ENCODE data around the gene PROS1.
"Not testable (repeated sequence)": the region's sequence is repeated elsewhere in the genome, so short reads cannot be mapped to it uniquely, and the experiment has no call there.

The PROS1 gene

DNA sequence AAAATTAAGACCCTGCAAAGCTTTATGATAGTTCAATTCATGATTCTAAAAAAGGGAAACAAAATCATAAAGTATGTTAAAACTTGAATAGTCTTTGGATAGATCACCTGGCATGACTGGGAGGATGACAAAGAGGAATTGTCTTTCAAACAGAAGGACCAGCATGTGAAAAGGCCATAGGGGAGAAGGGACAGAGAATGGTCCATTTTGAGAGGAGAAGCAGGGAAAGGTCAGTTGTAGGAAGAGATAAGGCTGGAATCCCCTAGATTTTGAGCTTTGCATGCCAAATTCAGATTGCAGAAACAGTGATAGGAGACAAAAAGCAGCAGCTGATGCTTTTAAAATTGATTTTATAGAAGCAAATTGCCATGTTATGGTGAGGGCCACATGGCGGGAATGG lies 12.7 kb downstream of the PROS1 start:
- Histone ChIP-seq H3K9me3 (ENCODE audit: control insufficient read depth, insufficient read depth, low read depth, low read length) (no peaks in the 10 kb centered on the region), H3K4me1 (ENCODE audit: control insufficient read depth, insufficient read depth, low read length) (no peaks in the 10 kb centered on the region), H3K4me3 (ENCODE audit: low read depth, low read length) (no peak overlapping the region), H3K27ac (ENCODE audit: extremely low read depth, low read depth, low read length) (no peak overlapping the region), H3K36me3 (ENCODE audit: control insufficient read depth in 2 of 2, insufficient read depth in 1 of 2, low read length in 2 of 2) (no peaks in the 10 kb centered on the region)
- TF ChIP-seq, protein P1, sequence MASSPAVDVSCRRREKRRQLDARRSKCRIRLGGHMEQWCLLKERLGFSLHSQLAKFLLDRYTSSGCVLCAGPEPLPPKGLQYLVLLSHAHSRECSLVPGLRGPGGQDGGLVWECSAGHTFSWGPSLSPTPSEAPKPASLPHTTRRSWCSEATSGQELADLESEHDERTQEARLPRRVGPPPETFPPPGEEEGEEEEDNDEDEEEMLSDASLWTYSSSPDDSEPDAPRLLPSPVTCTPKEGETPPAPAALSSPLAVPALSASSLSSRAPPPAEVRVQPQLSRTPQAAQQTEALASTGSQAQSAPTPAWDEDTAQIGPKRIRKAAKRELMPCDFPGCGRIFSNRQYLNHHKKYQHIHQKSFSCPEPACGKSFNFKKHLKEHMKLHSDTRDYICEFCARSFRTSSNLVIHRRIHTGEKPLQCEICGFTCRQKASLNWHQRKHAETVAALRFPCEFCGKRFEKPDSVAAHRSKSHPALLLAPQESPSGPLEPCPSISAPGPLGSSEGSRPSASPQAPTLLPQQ (tag by site-specific recombination; IDR thresholded peaks at IDR 0.05): no peak
- TF ChIP-seq ZNF223 (tag by site-specific recombination; IDR thresholded peaks at IDR 0.05) (no peak), SCRT2 (tag by site-specific recombination; IDR thresholded peaks at IDR 0.05) (no peak), ZNF610 (tag by site-specific recombination; IDR thresholded peaks at IDR 0.05; ENCODE audit: borderline replicate concordance) (no peak), ZNF23 (tag by site-specific recombination; IDR thresholded peaks at IDR 0.05; ENCODE audit: borderline replicate concordance) (no peak), ZBTB20 (tag by site-specific recombination; IDR thresholded peaks at IDR 0.05) (no peak), ZNF529 (tag by site-specific recombination; IDR thresholded peaks at IDR 0.05; ENCODE audit: insufficient replicate concordance) (no peak), ZNF530 (tag by site-specific recombination; IDR thresholded peaks at IDR 0.05; ENCODE audit: low read depth) (no peak), ZNF660 (tag by site-specific recombination; IDR thresholded peaks at IDR 0.05) (no peak), ZNF26 (tag by site-specific recombination; IDR thresholded peaks at IDR 0.05) (no peak), KLF17 (tag by site-specific recombination; IDR thresholded peaks at IDR 0.05) (no peak), ZFP41 (tag by site-specific recombination; IDR thresholded peaks at IDR 0.05; ENCODE audit: borderline replicate concordance) (no peak), YY2 (tag by site-specific recombination; IDR thresholded peaks at IDR 0.05) (no peak), ZNF133 (tag by site-specific recombination; IDR thresholded peaks at IDR 0.05) (no peak), ZNF654 (tag by site-specific recombination; IDR thresholded peaks at IDR 0.05; ENCODE audit: low read depth) (no peak)
- TF ChIP-seq, protein P2, sequence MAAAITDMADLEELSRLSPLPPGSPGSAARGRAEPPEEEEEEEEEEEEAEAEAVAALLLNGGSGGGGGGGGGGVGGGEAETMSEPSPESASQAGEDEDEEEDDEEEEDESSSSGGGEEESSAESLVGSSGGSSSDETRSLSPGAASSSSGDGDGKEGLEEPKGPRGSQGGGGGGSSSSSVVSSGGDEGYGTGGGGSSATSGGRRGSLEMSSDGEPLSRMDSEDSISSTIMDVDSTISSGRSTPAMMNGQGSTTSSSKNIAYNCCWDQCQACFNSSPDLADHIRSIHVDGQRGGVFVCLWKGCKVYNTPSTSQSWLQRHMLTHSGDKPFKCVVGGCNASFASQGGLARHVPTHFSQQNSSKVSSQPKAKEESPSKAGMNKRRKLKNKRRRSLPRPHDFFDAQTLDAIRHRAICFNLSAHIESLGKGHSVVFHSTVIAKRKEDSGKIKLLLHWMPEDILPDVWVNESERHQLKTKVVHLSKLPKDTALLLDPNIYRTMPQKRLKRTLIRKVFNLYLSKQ (tag by site-specific recombination; IDR thresholded peaks at IDR 0.05; ENCODE audit: borderline replicate concordance): no peak
- TF ChIP-seq, protein P3, sequence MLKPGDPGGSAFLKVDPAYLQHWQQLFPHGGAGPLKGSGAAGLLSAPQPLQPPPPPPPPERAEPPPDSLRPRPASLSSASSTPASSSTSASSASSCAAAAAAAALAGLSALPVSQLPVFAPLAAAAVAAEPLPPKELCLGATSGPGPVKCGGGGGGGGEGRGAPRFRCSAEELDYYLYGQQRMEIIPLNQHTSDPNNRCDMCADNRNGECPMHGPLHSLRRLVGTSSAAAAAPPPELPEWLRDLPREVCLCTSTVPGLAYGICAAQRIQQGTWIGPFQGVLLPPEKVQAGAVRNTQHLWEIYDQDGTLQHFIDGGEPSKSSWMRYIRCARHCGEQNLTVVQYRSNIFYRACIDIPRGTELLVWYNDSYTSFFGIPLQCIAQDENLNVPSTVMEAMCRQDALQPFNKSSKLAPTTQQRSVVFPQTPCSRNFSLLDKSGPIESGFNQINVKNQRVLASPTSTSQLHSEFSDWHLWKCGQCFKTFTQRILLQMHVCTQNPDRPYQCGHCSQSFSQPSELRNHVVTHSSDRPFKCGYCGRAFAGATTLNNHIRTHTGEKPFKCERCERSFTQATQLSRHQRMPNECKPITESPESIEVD (tag by site-specific recombination; IDR thresholded peaks at IDR 0.05): no peak
- ChIA-PET POLR2A (no interaction called here), CTCF (no interaction called here)

- POLR2A ChIA-PET; H3K4me1 ChIP-seq (ENCODE audit: control insufficient read depth, insufficient read depth, low read length); H3K4me3 ChIP-seq (ENCODE audit: low read depth, low read length); H3K36me3 ChIP-seq (ENCODE audit: control insufficient read depth in 2 of 2, insufficient read depth in 1 of 2, low read length in 2 of 2); H3K9me3 ChIP-seq (ENCODE audit: control insufficient read depth, insufficient read depth, low read depth, low read length); H3K27ac ChIP-seq (ENCODE audit: extremely low read depth, low read depth, low read length); CTCF ChIA-PET: not testable (repeated sequence)
- TF ChIP-seq TRIM28 (IDR thresholded peaks at IDR 0.05; ENCODE audit: borderline replicate concordance, low read length): peak; percentile 85; the same call in 1 of the 2 replicates
Measured at GRCh38 chr3:93949958-93950357, 23.7 kb downstream of the PROS1 start.

DNA sequence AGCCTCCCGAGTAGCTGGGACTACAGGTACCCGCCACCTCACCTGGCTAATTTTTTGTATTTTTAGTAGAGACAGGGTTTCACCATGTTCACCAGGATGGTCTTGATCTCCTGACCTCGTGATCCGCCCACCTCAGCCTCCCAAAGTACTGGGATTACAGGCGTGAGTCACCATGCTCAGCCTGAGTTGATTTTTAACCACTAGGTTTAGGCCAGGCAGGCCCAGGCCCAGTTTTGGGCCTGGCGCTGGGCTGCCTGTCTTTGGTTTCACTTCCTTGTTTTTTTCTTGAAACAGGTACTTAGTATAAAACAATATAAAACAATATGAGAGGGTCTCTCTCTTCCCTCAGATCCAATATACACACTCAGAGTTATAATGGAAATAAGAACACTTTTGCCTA lies 36.2 kb downstream of the PROS1 start:
- H3K9me3 ChIP-seq (ENCODE audit: control insufficient read depth, insufficient read depth, low read depth, low read length); CTCF ChIA-PET; POLR2A ChIA-PET: not testable (repeated sequence)

More for the DNA sequence above, 36.2 kb downstream of the PROS1 start:
- not testable (repeated sequence) for H3K27ac ChIP-seq (ENCODE audit: extremely low read depth, low read depth, low read length); H3K36me3 ChIP-seq (ENCODE audit: control insufficient read depth in 2 of 2, insufficient read depth in 1 of 2, low read length in 2 of 2); H3K4me1 ChIP-seq (ENCODE audit: control insufficient read depth, insufficient read depth, low read length); H3K4me3 ChIP-seq (ENCODE audit: low read depth, low read length)
